D721Med (cell line): ENCODE data around the gene TMEM107.
A peak's percentile ranks its signal among the peaks of the same experiment; 100 is the strongest.

Experiments used
- DNase-seq: peaks from one replicate; pipeline ENCODE4 v3.0.0; 2011; ENCODE audit warnings: low spot score; ENCODE audit not compliant: insufficient read length
- FAIRE-seq: peaks from 2 replicates; lab custom pipeline; 2011; peaks lifted over from hg19 to GRCh38; lab: Jason Lieb, UNC
- CTCF ChIP-seq: IDR thresholded peaks from 2 replicates; pipeline ENCODE4 v1.5.1; 2012; ENCODE audit warnings: mild to moderate bottlenecking, control low read depth; ENCODE audit not compliant: insufficient read depth; ENCODE audit errors: missing control alignments

The TMEM107 gene

GRCh38 chr17:8187517-8188262, 11.5 kb upstream of the TMEM107 start:
- DNase-seq (peak; percentile 45), FAIRE-seq (no peak)
- no peak for TF ChIP-seq CTCF

DNA sequence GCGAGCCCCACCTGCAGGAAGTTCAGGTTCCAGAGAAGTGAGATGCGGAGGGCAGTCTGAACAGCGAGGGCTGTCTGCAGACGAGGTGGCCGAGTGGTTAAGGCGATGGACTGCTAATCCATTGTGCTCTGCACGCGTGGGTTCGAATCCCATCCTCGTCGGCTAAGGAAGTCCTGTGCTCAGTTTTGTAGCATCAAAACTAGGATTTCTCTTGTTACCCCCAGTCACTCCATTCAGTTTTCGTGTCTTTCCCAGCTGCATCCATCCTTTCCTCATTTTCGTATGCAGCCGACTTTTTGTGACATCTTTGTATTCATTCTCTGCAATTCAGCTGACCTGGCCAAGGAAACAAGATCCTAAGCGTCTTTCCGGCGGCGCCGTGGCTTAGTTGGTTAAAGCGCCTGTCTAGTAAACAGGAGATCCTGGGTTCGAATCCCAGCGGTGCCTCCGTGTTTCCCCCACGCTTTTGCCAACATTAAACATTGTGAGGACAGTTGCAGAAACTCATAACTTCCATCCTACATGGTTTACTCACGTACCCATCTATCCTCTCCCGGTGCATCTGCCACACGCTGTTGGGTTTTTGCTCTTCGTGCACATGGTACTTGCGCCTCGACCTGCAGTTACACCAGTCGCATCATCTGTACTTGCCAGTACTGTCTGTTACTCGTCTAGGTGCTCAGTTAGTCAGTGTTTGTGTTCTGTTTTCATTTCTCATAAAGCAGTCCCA, 10.8 kb upstream of the TMEM107 start:
- no peak for DNase-seq
- TF ChIP-seq CTCF, result peak; percentile 16
- no peak for FAIRE-seq

GRCh38 chr17:8186446-8186786, 10.2 kb upstream of the TMEM107 start:
- FAIRE-seq (no peak), DNase-seq (no peak)
- TF ChIP-seq CTCF, result no peak

DNA sequence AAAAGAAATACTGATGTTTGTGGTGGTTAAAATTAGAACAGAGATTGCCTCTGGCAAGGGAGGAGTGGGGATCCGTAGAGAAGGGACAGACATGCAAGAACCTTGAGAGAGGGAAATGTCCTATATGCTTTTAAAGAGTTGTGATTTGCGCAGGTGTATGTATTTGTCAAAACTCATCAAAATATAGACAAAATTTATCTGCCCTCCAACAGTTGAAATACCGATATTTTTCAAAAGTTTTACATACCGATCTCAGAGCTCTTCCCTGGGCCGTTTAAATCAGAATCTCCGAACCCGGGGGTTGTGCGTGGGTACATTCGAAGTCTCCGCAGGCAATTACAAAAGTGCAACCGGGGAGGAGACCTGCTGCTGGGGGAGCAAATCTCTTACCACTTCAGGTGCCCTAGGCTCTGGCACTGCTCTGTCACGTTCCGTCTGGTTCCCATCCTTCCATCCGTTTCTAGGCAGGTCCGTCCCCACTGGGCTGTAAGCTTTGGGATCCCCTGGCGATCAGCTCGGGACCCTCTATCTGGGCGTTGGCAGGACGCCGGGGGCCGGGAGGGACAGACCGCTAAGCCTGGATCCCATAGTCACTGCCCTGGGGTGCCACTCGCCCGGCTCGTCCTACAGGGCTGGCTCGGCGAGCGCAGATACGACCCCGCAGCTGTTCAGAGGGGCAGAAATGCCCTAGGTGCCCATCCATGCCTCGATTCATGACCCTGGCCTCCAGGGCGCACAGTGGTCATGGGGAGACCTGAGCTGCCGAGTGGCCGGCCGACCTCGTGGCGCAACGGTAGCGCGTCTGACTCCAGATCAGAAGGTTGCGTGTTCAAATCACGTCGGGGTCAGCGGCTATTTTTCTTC, 9.6 kb upstream of the TMEM107 start:
- DNase-seq, result no peak
- no peak for TF ChIP-seq CTCF
- no peak for FAIRE-seq

GRCh38 chr17:8176998-8177731, 985 bp upstream of the TMEM107 start:
- FAIRE-seq (no peak), DNase-seq (no peak)
- no peak for TF ChIP-seq CTCF

DNA sequence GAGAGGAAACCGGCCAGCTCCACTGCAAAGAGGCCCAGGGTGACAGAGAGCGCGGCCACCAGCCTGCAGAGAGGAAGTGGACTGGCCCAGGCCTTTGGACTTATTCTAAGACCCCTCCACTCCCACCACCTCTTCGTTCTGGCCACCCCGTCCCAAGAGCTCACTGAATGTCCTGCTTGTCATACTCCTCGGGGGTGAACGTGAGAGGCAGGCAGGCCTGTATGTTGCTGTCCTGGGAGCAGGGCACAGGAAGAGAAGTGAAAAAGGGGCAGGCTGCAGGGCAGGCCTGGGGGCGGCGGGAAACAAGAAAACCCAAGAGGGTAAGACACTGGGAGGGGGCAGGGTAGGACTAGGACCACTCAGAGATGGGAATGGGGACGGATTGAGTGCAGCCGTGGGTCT, 384 bp downstream of the TMEM107 start:
- FAIRE-seq (no peak), DNase-seq (no peak)
- no peak for TF ChIP-seq CTCF
